ENCODE data around the gene NFIX.

Gene NFIX

GRCh38 chr19:13010992-13011652 is 15.8 kb downstream of the NFIX start:
- peaks cover 41% of the 10 kb centered on the region for H3K4me1 ChIP-seq (ENCODE audit: control insufficient read depth, insufficient read depth, low read length)
- H3K4me3 ChIP-seq (ENCODE audit: low read depth, low read length): no peak overlapping the region
- no peak overlapping the region for H3K27ac ChIP-seq (ENCODE audit: low read depth, low read length)
- no peaks in the 10 kb centered on the region for H3K36me3 ChIP-seq (ENCODE audit: control insufficient read depth, insufficient read depth, low read length)
- H3K9me3 ChIP-seq (ENCODE audit: control insufficient read depth, insufficient read depth, low read length): no peaks in the 10 kb centered on the region
- no peak overlapping the region for H3K9ac ChIP-seq (ENCODE audit: low read depth, low read length)
- H3K27me3 ChIP-seq (ENCODE audit: control insufficient read depth, insufficient read depth, low read length): peaks cover 98% of the 10 kb centered on the region

DNA sequence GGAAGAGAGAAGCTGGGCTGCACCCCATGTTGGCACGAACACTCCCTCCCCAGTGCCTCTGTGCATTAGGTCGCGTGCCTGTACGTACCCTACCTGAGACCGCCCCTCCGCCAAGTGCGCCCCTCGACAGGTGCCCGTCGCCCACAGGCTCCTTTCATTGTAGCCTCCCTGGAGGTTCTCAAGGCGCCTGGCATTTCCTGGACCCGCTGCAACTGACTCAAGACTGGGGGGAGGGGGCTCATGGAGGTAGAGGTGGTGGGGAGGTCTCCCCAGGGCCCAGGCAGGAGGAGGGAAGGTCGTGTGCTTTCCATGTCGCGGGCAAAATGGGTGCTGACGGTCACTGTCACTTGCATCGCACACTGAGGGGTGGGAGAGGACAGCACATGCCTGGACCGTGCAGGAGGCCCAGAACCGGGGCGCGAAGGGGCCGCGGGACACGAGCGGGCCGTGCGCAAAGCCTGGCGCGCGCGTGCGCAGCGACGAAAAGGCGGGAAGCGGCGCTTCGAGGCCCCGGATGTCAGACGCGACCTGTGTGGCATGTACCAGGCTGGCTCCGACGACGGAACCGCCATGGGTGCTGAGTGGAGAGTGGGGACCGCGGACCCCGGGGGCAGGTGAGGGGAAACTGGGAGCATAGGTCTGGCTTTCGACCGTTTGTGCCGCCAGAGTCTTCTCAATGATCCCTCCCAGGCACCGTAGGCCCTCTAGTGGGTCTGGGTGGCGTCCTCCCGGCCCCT is 16.5 kb downstream of the NFIX start:
- Histone ChIP-seq H3K27ac (ENCODE audit: low read depth, low read length) (no peak overlapping the region), H3K36me3 (ENCODE audit: control insufficient read depth, insufficient read depth, low read length) (no peaks in the 10 kb centered on the region), H3K4me1 (ENCODE audit: control insufficient read depth, insufficient read depth, low read length) (peaks cover 46% of the 10 kb centered on the region), H3K9me3 (ENCODE audit: control insufficient read depth, insufficient read depth, low read length) (no peaks in the 10 kb centered on the region), H3K27me3 (ENCODE audit: control insufficient read depth, insufficient read depth, low read length) (peaks cover 99% of the 10 kb centered on the region), H3K4me3 (ENCODE audit: low read depth, low read length) (no peak overlapping the region), H3K9ac (ENCODE audit: low read depth, low read length) (no peak overlapping the region)

- no peaks in the 10 kb centered on the region for H3K9me3 ChIP-seq (ENCODE audit: control insufficient read depth, insufficient read depth, low read length)
- peaks cover 51% of the 10 kb centered on the region for H3K4me1 ChIP-seq (ENCODE audit: control insufficient read depth, insufficient read depth, low read length)
- H3K27ac ChIP-seq (ENCODE audit: low read depth, low read length): no peak overlapping the region
- no peak overlapping the region for H3K4me3 ChIP-seq (ENCODE audit: low read depth, low read length)
- no peak overlapping the region for H3K9ac ChIP-seq (ENCODE audit: low read depth, low read length)
- H3K36me3 ChIP-seq (ENCODE audit: control insufficient read depth, insufficient read depth, low read length): no peaks in the 10 kb centered on the region
- peaks cover 99% of the 10 kb centered on the region for H3K27me3 ChIP-seq (ENCODE audit: control insufficient read depth, insufficient read depth, low read length)
Measured at GRCh38 chr19:13012390-13012689, 17.1 kb downstream of the NFIX start.

DNA sequence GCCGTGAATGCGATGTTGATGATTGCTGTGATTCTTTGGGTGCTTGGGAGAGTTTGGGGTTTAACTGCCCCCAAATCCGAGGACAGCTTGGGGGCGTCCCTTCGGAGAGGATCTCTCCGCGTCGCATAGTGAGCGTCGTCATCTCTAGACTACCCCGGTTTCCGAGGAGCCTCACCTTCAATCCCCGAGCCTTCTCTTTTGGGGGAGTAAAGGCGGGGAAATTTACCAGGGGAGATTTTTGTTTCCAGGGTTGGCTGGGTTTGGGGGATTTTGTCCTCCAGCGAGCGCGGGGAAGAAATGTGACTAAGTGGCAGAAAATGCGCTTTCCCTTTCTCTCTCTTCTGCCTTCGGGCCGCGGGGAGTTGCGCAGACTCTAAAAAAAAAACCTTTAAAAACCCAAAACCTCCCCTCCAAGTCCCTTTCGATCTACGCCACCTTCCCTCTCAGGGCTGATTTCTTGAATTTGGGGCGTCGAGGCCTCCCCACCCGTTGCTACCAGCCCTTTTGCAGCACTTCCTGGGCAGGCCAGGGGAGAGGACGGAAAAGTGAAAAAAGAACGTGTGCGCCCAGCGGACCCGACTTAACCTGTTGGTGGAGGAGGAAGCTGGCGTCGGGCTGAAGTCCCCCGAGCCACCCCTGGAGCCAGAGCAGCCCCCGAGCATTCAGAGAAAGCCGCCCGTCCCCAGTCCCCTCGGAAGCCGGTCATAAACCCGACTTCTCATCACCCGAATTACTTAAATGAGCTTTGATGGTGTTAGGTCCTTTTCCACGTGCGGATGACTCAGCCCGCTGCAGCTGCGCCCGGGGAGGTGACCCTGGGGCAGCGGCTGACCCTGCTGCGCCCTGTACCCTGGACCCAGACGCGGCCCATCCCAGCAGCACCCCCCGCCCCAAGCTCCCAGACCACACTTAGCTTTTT is 17.7 kb downstream of the NFIX start:
- no peak overlapping the region for H3K27ac ChIP-seq (ENCODE audit: low read depth, low read length)
- H3K4me3 ChIP-seq (ENCODE audit: low read depth, low read length): peak overlapping the region; percentile 5; the same call in 1 of the 2 replicates
- no peaks in the 10 kb centered on the region for H3K36me3 ChIP-seq (ENCODE audit: control insufficient read depth, insufficient read depth, low read length)
- no peak overlapping the region for H3K9ac ChIP-seq (ENCODE audit: low read depth, low read length)
- H3K9me3 ChIP-seq (ENCODE audit: control insufficient read depth, insufficient read depth, low read length): no peaks in the 10 kb centered on the region
- peaks cover 57% of the 10 kb centered on the region for H3K4me1 ChIP-seq (ENCODE audit: control insufficient read depth, insufficient read depth, low read length)
- H3K27me3 ChIP-seq (ENCODE audit: control insufficient read depth, insufficient read depth, low read length): peaks cover 100% of the 10 kb centered on the region

DNA sequence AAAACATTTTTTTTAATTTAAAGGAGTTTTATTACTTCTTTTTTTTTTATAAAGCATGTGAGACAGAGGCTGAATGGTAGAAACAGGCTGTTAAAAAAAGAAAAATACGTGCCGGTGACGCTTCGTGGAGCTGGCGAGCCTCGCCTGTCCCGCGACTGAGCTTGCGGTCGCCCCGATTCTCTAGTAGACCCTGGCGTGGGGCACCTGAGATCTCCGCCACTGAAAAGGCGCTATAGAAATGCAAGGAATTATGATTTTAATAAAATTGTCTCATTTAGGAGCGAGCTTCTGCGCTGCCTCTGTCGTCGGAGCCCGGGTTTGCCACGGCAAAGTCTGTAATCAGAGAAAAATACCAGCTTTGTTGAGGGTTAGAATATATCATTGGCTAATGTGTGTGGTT is 18.4 kb downstream of the NFIX start:
- no peak overlapping the region for H3K9ac ChIP-seq (ENCODE audit: low read depth, low read length)
- H3K4me1 ChIP-seq (ENCODE audit: control insufficient read depth, insufficient read depth, low read length): peaks cover 63% of the 10 kb centered on the region
- H3K36me3 ChIP-seq (ENCODE audit: control insufficient read depth, insufficient read depth, low read length): no peaks in the 10 kb centered on the region
- H3K9me3 ChIP-seq (ENCODE audit: control insufficient read depth, insufficient read depth, low read length): no peaks in the 10 kb centered on the region
- no peak overlapping the region for H3K4me3 ChIP-seq (ENCODE audit: low read depth, low read length)
- peaks cover 100% of the 10 kb centered on the region for H3K27me3 ChIP-seq (ENCODE audit: control insufficient read depth, insufficient read depth, low read length)
- no peak overlapping the region for H3K27ac ChIP-seq (ENCODE audit: low read depth, low read length)

GRCh38 chr19:13014101-13014920 is 19.0 kb downstream of the NFIX start:
- no peak overlapping the region for H3K4me3 ChIP-seq (ENCODE audit: low read depth, low read length)
- no peaks in the 10 kb centered on the region for H3K36me3 ChIP-seq (ENCODE audit: control insufficient read depth, insufficient read depth, low read length)
- no peak overlapping the region for H3K9ac ChIP-seq (ENCODE audit: low read depth, low read length)
- no peaks in the 10 kb centered on the region for H3K9me3 ChIP-seq (ENCODE audit: control insufficient read depth, insufficient read depth, low read length)
- H3K4me1 ChIP-seq (ENCODE audit: control insufficient read depth, insufficient read depth, low read length): peaks cover 69% of the 10 kb centered on the region
- no peak overlapping the region for H3K27ac ChIP-seq (ENCODE audit: low read depth, low read length)
- peaks cover 100% of the 10 kb centered on the region for H3K27me3 ChIP-seq (ENCODE audit: control insufficient read depth, insufficient read depth, low read length)

GRCh38 chr19:13014921-13015280 is 19.6 kb downstream of the NFIX start:
- Histone ChIP-seq H3K9me3 (ENCODE audit: control insufficient read depth, insufficient read depth, low read length) (no peaks in the 10 kb centered on the region), H3K36me3 (ENCODE audit: control insufficient read depth, insufficient read depth, low read length) (no peaks in the 10 kb centered on the region), H3K4me1 (ENCODE audit: control insufficient read depth, insufficient read depth, low read length) (peaks cover 68% of the 10 kb centered on the region), H3K27ac (ENCODE audit: low read depth, low read length) (no peak overlapping the region), H3K27me3 (ENCODE audit: control insufficient read depth, insufficient read depth, low read length) (peaks cover 100% of the 10 kb centered on the region), H3K9ac (ENCODE audit: low read depth, low read length) (no peak overlapping the region), H3K4me3 (ENCODE audit: low read depth, low read length) (no peak overlapping the region)

DNA sequence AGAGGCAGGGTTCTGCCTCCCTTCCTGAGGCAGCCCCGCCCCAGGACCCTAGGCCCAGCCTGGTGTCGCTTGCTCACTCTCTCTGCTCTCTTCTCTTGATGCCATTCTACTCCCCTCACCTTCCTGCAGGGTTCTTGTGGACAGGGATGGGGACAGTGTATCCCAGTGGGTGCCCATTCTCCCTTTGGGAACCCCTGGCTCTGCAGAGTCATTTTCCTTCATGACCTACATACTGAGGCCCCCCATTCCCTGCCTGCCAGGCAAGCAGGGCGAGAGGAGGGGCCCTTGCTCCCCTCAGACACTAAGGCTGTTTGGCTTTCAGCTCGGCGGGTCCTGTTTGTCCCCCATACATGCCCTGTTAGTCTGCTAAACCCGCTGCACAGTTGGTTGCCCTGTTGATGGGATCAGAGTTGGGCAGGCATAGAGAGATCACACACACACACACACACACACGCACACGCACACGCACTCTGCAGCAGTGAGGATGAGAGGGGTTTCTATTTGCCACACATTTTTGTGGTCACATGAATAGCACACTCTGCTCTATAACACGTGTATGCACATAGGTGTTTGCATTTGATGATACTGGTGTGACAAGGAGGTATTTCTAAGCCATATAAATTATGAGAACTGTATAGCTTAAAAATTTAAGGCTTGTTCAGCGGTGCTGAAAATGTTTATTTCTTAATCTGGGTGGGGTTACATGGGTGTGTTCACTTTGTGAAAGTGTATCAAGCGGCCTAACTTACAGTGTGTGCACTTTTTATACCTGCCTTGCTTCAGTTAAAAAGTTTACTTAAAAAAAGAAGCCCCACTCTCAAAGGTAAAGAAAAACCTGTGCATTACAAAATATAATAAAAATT is 20.3 kb downstream of the NFIX start:
- Histone ChIP-seq H3K27ac (ENCODE audit: low read depth, low read length) (no peak overlapping the region), H3K36me3 (ENCODE audit: control insufficient read depth, insufficient read depth, low read length) (no peaks in the 10 kb centered on the region), H3K9me3 (ENCODE audit: control insufficient read depth, insufficient read depth, low read length) (no peaks in the 10 kb centered on the region), H3K27me3 (ENCODE audit: control insufficient read depth, insufficient read depth, low read length) (peaks cover 100% of the 10 kb centered on the region), H3K9ac (ENCODE audit: low read depth, low read length) (no peak overlapping the region), H3K4me1 (ENCODE audit: control insufficient read depth, insufficient read depth, low read length) (peaks cover 69% of the 10 kb centered on the region), H3K4me3 (ENCODE audit: low read depth, low read length) (no peak overlapping the region)

DNA sequence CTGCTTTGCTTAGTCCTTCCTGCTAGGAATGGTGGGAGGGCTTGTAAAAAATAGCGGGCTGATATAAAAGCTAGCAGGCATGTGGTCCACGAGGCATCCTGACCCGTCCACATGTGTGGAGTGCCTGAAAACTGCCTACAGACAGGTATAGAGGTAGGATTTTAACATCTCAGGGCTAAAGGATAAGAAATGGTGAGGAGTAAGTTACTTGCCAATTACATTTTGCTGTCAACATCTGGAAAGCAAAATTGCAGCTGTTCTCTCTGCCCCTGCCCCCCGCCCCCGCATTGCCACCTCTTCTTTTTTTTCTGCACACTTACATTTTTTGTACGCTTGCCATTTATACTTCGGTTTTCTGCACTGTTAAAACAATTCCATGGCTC is 21.0 kb downstream of the NFIX start:
- Histone ChIP-seq H3K27me3 (ENCODE audit: control insufficient read depth, insufficient read depth, low read length) (peaks cover 100% of the 10 kb centered on the region), H3K27ac (ENCODE audit: low read depth, low read length) (no peak overlapping the region), H3K4me1 (ENCODE audit: control insufficient read depth, insufficient read depth, low read length) (peaks cover 69% of the 10 kb centered on the region), H3K36me3 (ENCODE audit: control insufficient read depth, insufficient read depth, low read length) (no peaks in the 10 kb centered on the region), H3K9ac (ENCODE audit: low read depth, low read length) (no peak overlapping the region), H3K9me3 (ENCODE audit: control insufficient read depth, insufficient read depth, low read length) (no peaks in the 10 kb centered on the region), H3K4me3 (ENCODE audit: low read depth, low read length) (no peak overlapping the region)
